Activated CD8-positive, alpha-beta memory T cell treated with anti-CD3 and anti-CD28 coated beads, Interleukin-2, amount 10 ng/mL, durations not matched to agents 7 days and 5 days (primary cell): ENCODE data around the gene SAMD15. TPM values are rescaled to one million over a fixed set of nuclear protein-coding genes. Genes with fewer than 3 reads are reported as not detected.
"Not testable (repeated sequence)": the region's sequence is repeated elsewhere in the genome, so short reads cannot be mapped to it uniquely, and the experiment has no call there.

Source experiments
- ATAC-seq: fragments of 150-1000 bp; cut with Tn5 transposase; one replicate; pipeline ENCODE4 v1.10.0; 2021; ENCODE audit warnings: moderate library complexity
- CTCF ChIA-PET: fragments of 350-600 bp; sonication (Branson Sonifier 250); formaldehyde crosslinking; loops from one replicate; lab custom pipeline; 2021; ENCODE audit warnings: antibody characterized with exemption; lab: Charles Lee
- DNase-seq: peaks from one replicate; pipeline ENCODE4 v3.0.0-alpha.2; 2020
- H3K27ac Mint-ChIP-seq: one replicate; pipeline ENCODE4 v1.8.0; 2021; ENCODE audit warnings: mild to moderate bottlenecking, mixed read lengths
- H3K27me3 Mint-ChIP-seq: one replicate; pipeline ENCODE4 v1.8.0; 2021; ENCODE audit warnings: mixed read lengths
- H3K36me3 Mint-ChIP-seq: one replicate; pipeline ENCODE4 v1.8.0; 2021; ENCODE audit warnings: mild to moderate bottlenecking, mixed read lengths
- H3K4me1 Mint-ChIP-seq: one replicate; pipeline ENCODE4 v1.8.0; 2021; ENCODE audit warnings: mixed read lengths
- H3K4me3 Mint-ChIP-seq: one replicate; pipeline ENCODE4 v1.8.0; 2021; ENCODE audit warnings: mild to moderate bottlenecking, moderate library complexity, mixed read lengths
- H3K9me3 Mint-ChIP-seq: one replicate; pipeline ENCODE4 v1.8.0; 2022; ENCODE audit warnings: low read depth, mixed read lengths
- total RNA-seq, 2 experiments: library from RNA; stranded (reverse); gene quantifications; one replicate each; pipeline ENCODE4 v1.2.3, GENCODE V29; 2021

The SAMD15 gene
- total RNA-seq: under 1 TPM; 0.12 to 0.14 TPM

DNA sequence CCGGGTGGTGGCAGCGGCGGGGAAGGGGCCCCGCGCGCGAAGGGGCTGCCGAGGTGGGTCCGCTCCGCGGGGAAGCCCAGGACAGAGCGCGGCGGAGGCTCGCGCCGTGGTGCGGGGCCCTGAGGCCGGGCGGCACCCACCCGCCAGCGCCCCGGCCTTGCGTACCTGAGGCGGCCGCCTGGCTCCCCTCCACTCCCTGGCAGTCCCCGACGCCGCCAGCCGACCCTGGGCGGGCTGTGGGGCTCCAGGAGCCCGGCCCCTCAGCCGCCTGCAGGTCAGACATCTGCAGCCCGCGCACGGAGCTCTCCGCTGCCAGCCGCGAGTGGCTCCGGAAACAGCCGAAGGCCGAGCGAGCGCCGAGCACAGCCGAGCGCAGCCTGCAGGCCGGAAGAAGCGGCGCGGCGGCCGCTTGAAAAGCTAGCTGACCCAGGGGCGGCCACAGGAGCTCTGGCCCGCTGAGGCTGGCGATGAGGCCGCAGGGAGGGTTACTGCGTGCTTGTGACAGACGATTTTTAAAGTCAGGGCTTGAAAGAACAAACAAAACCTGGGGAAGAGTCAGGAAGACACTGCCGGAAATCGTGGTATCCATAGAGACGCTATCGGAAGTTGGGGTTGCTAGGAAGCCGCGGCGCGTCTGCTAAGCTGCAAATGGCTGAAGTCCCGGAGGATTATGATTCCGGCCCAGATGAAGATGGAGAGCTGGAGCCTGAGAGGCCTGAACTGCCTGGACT lies at the start of gene SAMD15, which contains the start of gene TMED8:
SAMD15 (plus strand) TSS at position 609 of the 731 bp plus-strand sequence; CDS start at position 649, 40 bp downstream.
TMED8 (minus strand) TSS at position 324 of the 731 bp plus-strand sequence; CDS start at position 283, 41 bp downstream.
- H3K27ac Mint-ChIP-seq: peak within 1 kb of the TSS; percentile 81
- H3K9me3 Mint-ChIP-seq: no peaks in the 10 kb centered on the region

GRCh38 chr14:77329872-77330271 lies 47.3 kb upstream of the SAMD15 start:
- ATAC-seq: no peak
- Mint-ChIP-seq H3K4me1 (no peaks in the 10 kb centered on the region), H3K36me3 (no peaks in the 10 kb centered on the region), H3K9me3 (no peaks in the 10 kb centered on the region), H3K27ac (no peak overlapping the region), H3K27me3 (no peaks in the 10 kb centered on the region), H3K4me3 (no peak overlapping the region)
- no peak for DNase-seq
- CTCF ChIA-PET: interaction anchor here (2.2 kb wide), 1 partner anchor 14 kb away, joined by 7 read pairs; no protein-coding TSS in a partner anchor

More for the DNA sequence above, at the start of gene SAMD15, which contains the start of gene TMED8:
- CTCF ChIA-PET: interaction anchor here (0.7 to 2.5 kb wide), 10 partner anchors 14 to 279 kb away, joined by 3 to 7 read pairs (median 5); partner anchors contain the start of genes CIPC, GSTZ1 and POMT2
- Mint-ChIP-seq H3K27me3 (peaks cover 5% of the 10 kb centered on the region), H3K4me3 (peak within 1 kb of the TSS; percentile 80), H3K4me1 (peaks cover 39% of the 10 kb centered on the region), H3K36me3 (peaks cover 20% of the 10 kb centered on the region)
- DNase-seq (peak; percentile 90), ATAC-seq (peak; percentile 98)

- ATAC-seq (no peak), DNase-seq (no peak)
- no peaks in the 10 kb centered on the region for H3K4me1 Mint-ChIP-seq
- H3K27me3 Mint-ChIP-seq: no peaks in the 10 kb centered on the region
- H3K36me3 Mint-ChIP-seq: peaks cover 4% of the 10 kb centered on the region
- H3K4me3 Mint-ChIP-seq: no peak overlapping the region
- H3K9me3 Mint-ChIP-seq: no peaks in the 10 kb centered on the region
- H3K27ac Mint-ChIP-seq: no peak overlapping the region
- CTCF ChIA-PET: no interaction called here
Observed at GRCh38 chr14:77335576-77335975, 41.6 kb upstream of the SAMD15 start.

- DNase-seq, CTCF ChIA-PET, H3K27ac Mint-ChIP-seq, H3K4me1 Mint-ChIP-seq, ATAC-seq, H3K36me3 Mint-ChIP-seq, H3K9me3 Mint-ChIP-seq, H3K4me3 Mint-ChIP-seq, H3K27me3 Mint-ChIP-seq: not testable (repeated sequence)
Observed at GRCh38 chr14:77337255-77337654, 39.9 kb upstream of the SAMD15 start.

- H3K9me3 Mint-ChIP-seq: no peaks in the 10 kb centered on the region
- DNase-seq: no peak
- no peak overlapping the region for H3K4me3 Mint-ChIP-seq
- H3K27me3 Mint-ChIP-seq: no peaks in the 10 kb centered on the region
- peaks cover 6% of the 10 kb centered on the region for H3K36me3 Mint-ChIP-seq
- CTCF ChIA-PET: no interaction called here
- ATAC-seq: no peak
- no peak overlapping the region for H3K27ac Mint-ChIP-seq
- H3K4me1 Mint-ChIP-seq: no peaks in the 10 kb centered on the region
Observed at GRCh38 chr14:77337880-77338279, 39.3 kb upstream of the SAMD15 start.

DNA sequence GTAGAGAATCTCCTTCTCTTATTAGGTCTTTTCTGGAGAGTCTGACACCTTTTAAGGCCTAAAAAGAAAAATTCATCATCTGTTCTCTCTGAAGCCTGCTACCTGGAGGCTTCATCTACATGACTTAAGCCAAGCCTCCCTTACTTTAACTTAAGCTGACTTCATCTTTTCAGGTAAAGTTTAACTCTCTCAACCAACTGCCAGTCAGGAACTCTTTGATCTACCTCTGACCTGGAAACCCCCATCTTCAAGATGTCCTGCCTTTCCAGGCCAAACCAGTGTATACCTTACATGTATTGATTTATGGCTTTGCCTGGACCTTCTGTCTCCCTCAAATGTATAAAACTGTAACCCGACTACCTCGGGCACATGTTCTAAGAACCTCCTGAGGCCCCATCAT lies 38.9 kb upstream of the SAMD15 start:
- DNase-seq: no peak
- CTCF ChIA-PET: no interaction called here
- no peak for ATAC-seq
- H3K27me3 Mint-ChIP-seq: no peaks in the 10 kb centered on the region
- peaks cover 6% of the 10 kb centered on the region for H3K36me3 Mint-ChIP-seq
- no peaks in the 10 kb centered on the region for H3K4me1 Mint-ChIP-seq
- H3K27ac Mint-ChIP-seq: no peak overlapping the region
- no peak overlapping the region for H3K4me3 Mint-ChIP-seq
- no peaks in the 10 kb centered on the region for H3K9me3 Mint-ChIP-seq

DNA sequence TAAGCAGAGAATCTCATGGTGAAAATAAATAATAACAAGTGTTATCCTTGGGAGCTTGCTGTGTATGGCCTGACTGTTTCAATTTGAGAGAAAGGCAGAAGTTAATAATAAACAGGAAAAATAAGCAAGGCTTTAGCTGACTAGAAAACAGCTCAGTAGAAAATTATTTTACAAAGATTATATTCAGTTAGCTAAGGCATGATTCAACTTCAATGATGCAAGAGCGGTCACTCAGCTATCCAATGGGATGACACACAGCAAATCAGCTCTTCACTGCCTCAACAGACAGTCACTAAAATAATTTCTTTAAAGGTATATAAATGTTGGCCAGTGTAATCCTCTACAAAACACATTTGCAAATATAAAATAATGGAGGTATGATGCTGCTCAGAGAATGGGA lies 37.8 kb upstream of the SAMD15 start:
- Mint-ChIP-seq H3K4me1 (no peaks in the 10 kb centered on the region), H3K4me3 (no peak overlapping the region), H3K27me3 (no peaks in the 10 kb centered on the region), H3K36me3 (peaks cover 8% of the 10 kb centered on the region), H3K9me3 (no peaks in the 10 kb centered on the region), H3K27ac (no peak overlapping the region)
- no peak for DNase-seq
- ATAC-seq: no peak
- CTCF ChIA-PET: no interaction called here

- H3K36me3 Mint-ChIP-seq: peaks cover 8% of the 10 kb centered on the region
- CTCF ChIA-PET: no interaction called here
Observed at GRCh38 chr14:77340389-77340788, 36.8 kb upstream of the SAMD15 start.

DNA sequence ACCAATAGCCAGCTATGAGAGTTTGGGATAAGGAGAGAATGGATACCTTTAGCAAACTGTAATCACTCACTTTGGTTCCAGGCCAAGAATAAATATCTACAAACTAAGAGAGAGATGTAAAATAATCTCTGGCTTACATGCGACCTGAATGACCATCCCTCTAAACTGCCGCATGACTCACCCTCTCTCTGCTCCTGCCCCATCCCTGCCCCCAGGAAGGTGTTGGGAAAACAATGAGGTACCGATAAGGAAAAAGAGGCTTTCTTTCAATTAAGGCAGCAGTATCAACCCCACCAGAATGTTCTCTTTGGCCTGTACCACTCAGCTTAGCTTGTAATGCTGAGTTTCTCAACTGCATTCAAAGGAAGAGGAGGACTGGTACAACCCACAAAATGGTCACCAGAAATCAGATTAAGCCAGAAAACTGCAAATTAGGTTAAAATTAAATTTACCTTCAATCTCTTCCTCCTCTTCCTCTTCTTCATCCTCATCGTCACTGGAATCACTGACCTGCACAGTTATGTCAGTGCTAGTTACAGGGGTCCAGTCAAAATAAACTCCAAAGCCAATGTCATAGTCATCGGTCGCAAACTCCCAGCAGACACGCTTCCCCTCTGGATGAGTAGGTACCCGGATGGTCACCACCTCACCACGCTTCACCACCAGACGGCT lies 34.3 kb upstream of the SAMD15 start:
- Mint-ChIP-seq H3K27ac (no peak overlapping the region), H3K4me1 (no peaks in the 10 kb centered on the region), H3K27me3 (no peaks in the 10 kb centered on the region), H3K4me3 (no peak overlapping the region), H3K36me3 (peaks cover 10% of the 10 kb centered on the region), H3K9me3 (no peaks in the 10 kb centered on the region)
- CTCF ChIA-PET: interaction anchor here (1.2 to 1.4 kb wide), 2 partner anchors 10 to 27 kb away, joined by 3 read pairs; no protein-coding TSS in a partner anchor
- ATAC-seq (no peak), DNase-seq (no peak)

More at GRCh38 chr14:77340389-77340788, 36.8 kb upstream of the SAMD15 start:
- DNase-seq (no peak), ATAC-seq (no peak)
- Mint-ChIP-seq H3K27me3 (no peaks in the 10 kb centered on the region), H3K27ac (no peak overlapping the region), H3K4me3 (no peak overlapping the region), H3K4me1 (no peaks in the 10 kb centered on the region), H3K9me3 (no peaks in the 10 kb centered on the region)

DNA sequence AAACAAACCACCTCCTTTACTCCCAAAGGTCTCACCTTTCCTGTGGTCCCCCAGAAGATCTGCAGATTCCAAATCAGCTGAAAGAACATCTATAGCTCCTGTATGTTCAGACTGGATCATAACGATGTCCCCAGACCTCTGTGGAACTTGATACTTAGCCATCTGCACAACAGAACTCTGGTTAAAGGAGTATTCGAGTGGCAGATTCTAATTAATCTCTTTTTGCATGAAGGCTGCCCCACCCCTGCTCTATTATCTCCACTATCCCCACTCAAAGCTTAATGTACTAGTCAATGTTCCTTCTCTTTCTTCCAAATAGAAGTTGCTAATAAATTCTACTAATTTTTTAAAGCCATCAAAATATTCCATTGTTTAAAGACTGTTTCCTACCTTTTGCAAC lies 33.5 kb upstream of the SAMD15 start:
- ATAC-seq: no peak
- H3K4me3 Mint-ChIP-seq: no peak overlapping the region
- no peaks in the 10 kb centered on the region for H3K9me3 Mint-ChIP-seq
- peaks cover 10% of the 10 kb centered on the region for H3K36me3 Mint-ChIP-seq
- no peaks in the 10 kb centered on the region for H3K4me1 Mint-ChIP-seq
- no peak overlapping the region for H3K27ac Mint-ChIP-seq
- no peak for DNase-seq
- CTCF ChIA-PET: interaction anchor here (1.2 to 1.4 kb wide), 2 partner anchors 11 to 28 kb away, joined by 3 read pairs; no protein-coding TSS in a partner anchor
- H3K27me3 Mint-ChIP-seq: no peaks in the 10 kb centered on the region

DNA sequence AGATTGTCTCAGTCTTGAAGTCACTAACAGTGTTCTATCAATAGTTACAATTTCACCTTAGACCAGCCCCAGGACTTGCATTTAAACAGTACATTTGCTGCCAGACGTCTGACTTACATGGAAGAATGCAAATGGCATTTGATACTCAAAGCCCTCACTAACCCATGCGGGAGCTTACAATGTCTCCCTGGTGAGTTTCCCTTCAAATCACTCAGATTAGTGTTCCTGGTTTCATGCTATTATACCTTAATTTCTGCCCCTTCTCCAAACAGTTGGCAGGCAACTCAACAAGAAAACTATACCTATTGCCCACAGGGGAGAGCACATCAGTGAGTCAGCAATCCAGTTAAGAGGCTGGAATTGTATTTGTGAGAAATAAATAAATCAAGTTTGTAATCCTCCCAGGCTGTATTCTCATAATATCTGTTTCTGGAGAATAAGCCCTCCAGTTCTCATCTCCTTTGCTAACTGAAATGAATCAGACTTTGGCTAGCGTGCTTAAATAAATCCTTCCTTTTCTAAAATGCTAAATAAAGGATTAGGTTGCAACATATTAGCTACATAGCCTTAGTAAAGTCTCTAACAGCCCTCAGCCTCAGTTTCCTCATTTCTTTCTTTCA lies 32.7 kb upstream of the SAMD15 start:
- no peaks in the 10 kb centered on the region for H3K4me1 Mint-ChIP-seq
- no peak overlapping the region for H3K4me3 Mint-ChIP-seq
- CTCF ChIA-PET: interaction anchor here (1.4 kb wide), 1 partner anchor 12 kb away, joined by 3 read pairs; no protein-coding TSS in a partner anchor
- ATAC-seq (no peak), DNase-seq (no peak)
- no peaks in the 10 kb centered on the region for H3K9me3 Mint-ChIP-seq
- peaks cover 8% of the 10 kb centered on the region for H3K36me3 Mint-ChIP-seq
- no peak overlapping the region for H3K27ac Mint-ChIP-seq
- H3K27me3 Mint-ChIP-seq: no peaks in the 10 kb centered on the region

DNA sequence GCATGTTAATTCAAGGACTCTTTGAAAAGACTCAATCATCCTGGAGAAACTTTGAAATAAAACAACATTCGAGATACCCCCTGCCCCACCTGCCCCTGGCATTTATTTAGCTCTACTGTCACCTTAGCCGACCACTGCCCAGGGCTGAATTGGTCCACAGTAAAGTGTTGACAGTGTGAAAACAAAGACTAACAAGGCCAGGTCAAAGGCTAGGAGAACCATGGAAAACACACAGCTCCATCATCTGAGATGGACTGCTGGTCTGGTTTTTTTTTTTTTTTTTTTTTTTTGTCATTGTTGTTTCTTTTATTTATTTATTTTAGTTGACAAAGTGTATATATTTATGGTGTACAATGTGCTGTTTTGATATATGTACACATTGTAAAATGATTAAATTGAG lies 30.7 kb upstream of the SAMD15 start:
- no peak overlapping the region for H3K27ac Mint-ChIP-seq
- DNase-seq (no peak), ATAC-seq (no peak)
- H3K36me3 Mint-ChIP-seq: peaks cover 14% of the 10 kb centered on the region
- no peaks in the 10 kb centered on the region for H3K27me3 Mint-ChIP-seq
- H3K4me3 Mint-ChIP-seq: no peak overlapping the region
- no peaks in the 10 kb centered on the region for H3K9me3 Mint-ChIP-seq
- H3K4me1 Mint-ChIP-seq: no peaks in the 10 kb centered on the region
- CTCF ChIA-PET: interaction anchor here (0.6 kb wide), 1 partner anchor 564 kb away, joined by 3 read pairs; no protein-coding TSS in a partner anchor

DNA sequence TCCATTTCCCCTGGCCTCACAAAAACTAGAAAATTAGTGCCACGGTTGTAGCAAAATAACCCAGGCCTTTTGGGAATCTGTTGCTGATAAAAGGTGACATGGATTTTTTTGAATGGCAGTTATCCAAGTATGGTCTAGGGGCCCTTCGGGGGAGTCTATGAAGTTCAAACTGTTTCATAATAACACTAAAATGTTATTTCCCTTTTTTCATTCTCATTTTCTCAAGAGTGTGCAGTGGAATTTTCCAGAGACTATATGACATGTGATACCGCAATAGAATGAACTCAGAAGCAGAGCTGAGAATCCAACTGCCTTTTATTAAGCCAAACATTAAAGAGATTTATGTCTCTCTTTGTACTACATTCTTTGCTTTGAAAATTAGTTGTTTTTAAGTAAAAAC lies 29.4 kb upstream of the SAMD15 start:
- H3K27ac Mint-ChIP-seq: no peak overlapping the region
- ATAC-seq (no peak), DNase-seq (no peak)
- no peaks in the 10 kb centered on the region for H3K9me3 Mint-ChIP-seq
- no peaks in the 10 kb centered on the region for H3K27me3 Mint-ChIP-seq
- H3K36me3 Mint-ChIP-seq: peaks cover 14% of the 10 kb centered on the region
- H3K4me1 Mint-ChIP-seq: no peaks in the 10 kb centered on the region
- H3K4me3 Mint-ChIP-seq: no peak overlapping the region
- CTCF ChIA-PET: no interaction called here
